ENCODE measurements around the gene CT45A8.
A peak's percentile ranks its signal among the peaks of the same experiment; 100 is the strongest.
"Not testable (repeated sequence)": the region's sequence is repeated elsewhere in the genome, so short reads cannot be mapped to it uniquely, and the experiment has no call there.

The CT45A8 gene

DNA sequence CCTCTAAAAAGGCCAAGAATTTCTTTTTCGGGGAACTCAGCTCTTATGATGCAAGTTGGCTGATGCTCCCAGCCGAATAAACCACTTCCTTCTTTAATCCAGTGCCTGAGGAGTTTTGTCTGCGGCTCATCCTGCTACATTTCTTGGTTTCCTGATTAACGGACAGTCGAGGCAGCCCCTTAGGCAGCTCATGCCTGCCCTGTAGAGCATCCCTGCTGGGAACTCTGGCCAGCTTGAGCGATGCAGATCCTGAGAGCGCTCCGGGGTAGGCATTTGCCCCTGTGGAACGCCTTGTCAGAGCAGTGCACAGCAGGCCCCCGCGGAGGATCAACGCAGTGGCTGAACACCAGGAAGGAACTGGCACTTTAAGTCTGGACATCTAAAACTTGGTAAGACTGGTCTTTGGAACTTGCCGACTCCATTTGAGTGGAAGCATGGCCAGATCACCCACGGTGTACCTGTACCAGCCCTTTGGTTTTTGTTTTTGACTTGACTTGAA, 35.8 kb upstream of the CT45A8 start:
- DNase-seq (ENCODE audit: low read depth in 1 of 2, low spot score in 1 of 2): no peak
- no peaks in the 10 kb centered on the region for H3K27me3 ChIP-seq (ENCODE audit: insufficient read depth, poor library complexity, severe bottlenecking)
- no peak overlapping the region for H3K4me3 ChIP-seq (replicated peaks; ENCODE audit: insufficient read depth, low read length)
- TF ChIP-seq, protein P1, sequence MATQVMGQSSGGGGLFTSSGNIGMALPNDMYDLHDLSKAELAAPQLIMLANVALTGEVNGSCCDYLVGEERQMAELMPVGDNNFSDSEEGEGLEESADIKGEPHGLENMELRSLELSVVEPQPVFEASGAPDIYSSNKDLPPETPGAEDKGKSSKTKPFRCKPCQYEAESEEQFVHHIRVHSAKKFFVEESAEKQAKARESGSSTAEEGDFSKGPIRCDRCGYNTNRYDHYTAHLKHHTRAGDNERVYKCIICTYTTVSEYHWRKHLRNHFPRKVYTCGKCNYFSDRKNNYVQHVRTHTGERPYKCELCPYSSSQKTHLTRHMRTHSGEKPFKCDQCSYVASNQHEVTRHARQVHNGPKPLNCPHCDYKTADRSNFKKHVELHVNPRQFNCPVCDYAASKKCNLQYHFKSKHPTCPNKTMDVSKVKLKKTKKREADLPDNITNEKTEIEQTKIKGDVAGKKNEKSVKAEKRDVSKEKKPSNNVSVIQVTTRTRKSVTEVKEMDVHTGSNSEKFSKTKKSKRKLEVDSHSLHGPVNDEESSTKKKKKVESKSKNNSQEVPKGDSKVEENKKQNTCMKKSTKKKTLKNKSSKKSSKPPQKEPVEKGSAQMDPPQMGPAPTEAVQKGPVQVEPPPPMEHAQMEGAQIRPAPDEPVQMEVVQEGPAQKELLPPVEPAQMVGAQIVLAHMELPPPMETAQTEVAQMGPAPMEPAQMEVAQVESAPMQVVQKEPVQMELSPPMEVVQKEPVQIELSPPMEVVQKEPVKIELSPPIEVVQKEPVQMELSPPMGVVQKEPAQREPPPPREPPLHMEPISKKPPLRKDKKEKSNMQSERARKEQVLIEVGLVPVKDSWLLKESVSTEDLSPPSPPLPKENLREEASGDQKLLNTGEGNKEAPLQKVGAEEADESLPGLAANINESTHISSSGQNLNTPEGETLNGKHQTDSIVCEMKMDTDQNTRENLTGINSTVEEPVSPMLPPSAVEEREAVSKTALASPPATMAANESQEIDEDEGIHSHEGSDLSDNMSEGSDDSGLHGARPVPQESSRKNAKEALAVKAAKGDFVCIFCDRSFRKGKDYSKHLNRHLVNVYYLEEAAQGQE (IDR thresholded peaks at IDR 0.05; ENCODE audit: insufficient replicate concordance, low read depth): no peak
- TF ChIP-seq POLR2AphosphoS5 (IDR thresholded peaks at IDR 0.05; ENCODE audit: low read depth) (no peak), SPI1 (IDR thresholded peaks at IDR 0.05; ENCODE audit: borderline replicate concordance, low read depth) (no peak), GABPA (IDR thresholded peaks at IDR 0.05; ENCODE audit: low read depth) (no peak)
- TF ChIP-seq, protein P2, sequence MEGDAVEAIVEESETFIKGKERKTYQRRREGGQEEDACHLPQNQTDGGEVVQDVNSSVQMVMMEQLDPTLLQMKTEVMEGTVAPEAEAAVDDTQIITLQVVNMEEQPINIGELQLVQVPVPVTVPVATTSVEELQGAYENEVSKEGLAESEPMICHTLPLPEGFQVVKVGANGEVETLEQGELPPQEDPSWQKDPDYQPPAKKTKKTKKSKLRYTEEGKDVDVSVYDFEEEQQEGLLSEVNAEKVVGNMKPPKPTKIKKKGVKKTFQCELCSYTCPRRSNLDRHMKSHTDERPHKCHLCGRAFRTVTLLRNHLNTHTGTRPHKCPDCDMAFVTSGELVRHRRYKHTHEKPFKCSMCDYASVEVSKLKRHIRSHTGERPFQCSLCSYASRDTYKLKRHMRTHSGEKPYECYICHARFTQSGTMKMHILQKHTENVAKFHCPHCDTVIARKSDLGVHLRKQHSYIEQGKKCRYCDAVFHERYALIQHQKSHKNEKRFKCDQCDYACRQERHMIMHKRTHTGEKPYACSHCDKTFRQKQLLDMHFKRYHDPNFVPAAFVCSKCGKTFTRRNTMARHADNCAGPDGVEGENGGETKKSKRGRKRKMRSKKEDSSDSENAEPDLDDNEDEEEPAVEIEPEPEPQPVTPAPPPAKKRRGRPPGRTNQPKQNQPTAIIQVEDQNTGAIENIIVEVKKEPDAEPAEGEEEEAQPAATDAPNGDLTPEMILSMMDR (IDR thresholded peaks at IDR 0.05; ENCODE audit: insufficient read depth, low read length): no peak
- H3K27ac ChIP-seq (replicated peaks): no peak overlapping the region

DNA sequence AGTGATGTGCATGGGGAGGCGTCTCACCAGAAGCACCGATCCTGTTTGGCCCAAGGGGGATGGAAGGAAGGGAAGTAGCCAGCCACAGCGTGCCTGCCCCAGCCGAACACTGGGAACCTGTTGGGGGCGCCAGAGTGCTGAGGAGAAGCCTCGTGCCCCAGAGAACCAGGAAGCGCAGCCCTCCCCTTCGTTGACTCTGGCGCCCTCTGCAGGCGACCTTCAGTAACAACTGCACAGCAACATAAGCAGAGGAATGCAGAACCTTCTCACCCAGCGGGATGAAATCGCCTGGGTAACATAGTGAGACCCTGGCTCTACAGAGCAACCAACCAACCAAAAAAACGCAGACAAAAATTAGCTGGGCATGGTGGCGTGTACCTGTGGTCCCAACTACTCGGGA, 34.6 kb upstream of the CT45A8 start:
- H3K27me3 ChIP-seq (ENCODE audit: insufficient read depth, poor library complexity, severe bottlenecking); H3K4me3 ChIP-seq (replicated peaks; ENCODE audit: insufficient read depth, low read length); H3K27ac ChIP-seq (replicated peaks): not testable (repeated sequence)
- peak in 1 of 2 experiments; percentile 15 for DNase-seq (ENCODE audit: low read depth in 1 of 2, low spot score in 1 of 2)

DNA sequence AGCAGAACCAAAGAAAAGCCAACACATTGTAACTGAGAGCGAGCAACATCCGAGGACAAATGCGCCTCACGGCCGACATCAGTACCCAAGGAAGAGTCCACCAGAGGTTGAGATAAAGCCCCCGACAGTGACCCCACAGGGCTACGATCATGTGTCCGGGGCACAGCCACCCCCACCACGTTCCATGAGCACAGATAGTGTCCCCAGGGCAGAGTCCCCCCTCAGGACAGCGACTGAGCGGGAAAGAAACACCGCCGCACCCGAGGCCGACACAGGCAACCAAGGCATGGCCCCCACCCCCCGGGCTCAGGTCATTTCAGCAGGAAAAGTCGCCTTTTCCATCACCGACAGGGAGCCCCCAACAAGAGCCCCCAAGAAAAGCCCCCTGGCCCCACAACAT, 33.9 kb upstream of the CT45A8 start:
- not testable (repeated sequence) for H3K4me3 ChIP-seq (replicated peaks; ENCODE audit: insufficient read depth, low read length); DNase-seq (ENCODE audit: low read depth in 1 of 2, low spot score in 1 of 2); H3K27me3 ChIP-seq (ENCODE audit: insufficient read depth, poor library complexity, severe bottlenecking); H3K27ac ChIP-seq (replicated peaks)

DNA sequence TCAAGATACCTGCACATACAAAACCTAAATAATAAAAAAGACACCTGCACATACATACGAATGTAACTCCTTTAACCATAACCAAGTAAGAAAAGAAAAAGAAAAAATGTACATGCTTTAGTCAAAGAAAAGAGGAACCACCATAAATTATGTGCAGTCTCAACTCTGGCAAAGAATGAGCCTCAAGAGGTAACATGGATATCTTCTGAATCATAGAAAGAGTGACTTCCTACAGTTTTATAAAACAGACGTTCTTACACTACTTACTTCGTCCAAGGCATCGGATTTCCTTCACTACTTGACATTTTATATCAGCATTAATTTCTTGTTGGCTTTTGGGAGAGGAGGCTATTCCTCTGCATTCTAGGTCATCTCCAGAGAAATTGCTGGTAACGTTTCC, 28.4 kb upstream of the CT45A8 start:
- H3K27me3 ChIP-seq (ENCODE audit: insufficient read depth, poor library complexity, severe bottlenecking); H3K4me3 ChIP-seq (replicated peaks; ENCODE audit: insufficient read depth, low read length); H3K27ac ChIP-seq (replicated peaks); DNase-seq (ENCODE audit: low read depth in 1 of 2, low spot score in 1 of 2): not testable (repeated sequence)

DNA sequence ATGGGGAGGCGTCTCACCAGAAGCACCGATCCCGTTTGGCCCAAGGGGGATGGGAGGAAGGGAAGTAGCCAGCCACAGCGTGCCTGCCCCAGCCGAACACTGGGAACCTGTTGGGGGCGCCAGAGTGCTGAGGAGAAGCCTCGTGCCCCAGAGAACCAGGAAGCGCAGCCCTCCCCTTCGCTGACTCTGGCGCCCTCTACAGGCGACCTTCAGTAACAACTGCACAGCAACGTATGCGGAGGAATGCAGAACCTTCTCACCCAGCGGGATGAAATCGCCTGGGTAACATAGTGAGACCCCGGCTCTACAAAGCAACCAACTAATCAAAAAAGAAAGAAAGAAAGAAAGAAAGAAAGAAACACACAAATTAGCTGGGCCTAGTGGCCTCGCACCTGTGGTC, 17.4 kb upstream of the CT45A8 start, which contains the start of gene CT45A9:
Gene CT45A9 (minus strand): TSS at position 101 of the 400 bp plus-strand sequence. CDS start 3,751 bp downstream, outside the sequence.
- H3K27me3 ChIP-seq (ENCODE audit: insufficient read depth, poor library complexity, severe bottlenecking); DNase-seq (ENCODE audit: low read depth in 1 of 2, low spot score in 1 of 2); H3K4me3 ChIP-seq (replicated peaks; ENCODE audit: insufficient read depth, low read length); H3K27ac ChIP-seq (replicated peaks): not testable (repeated sequence)

DNA sequence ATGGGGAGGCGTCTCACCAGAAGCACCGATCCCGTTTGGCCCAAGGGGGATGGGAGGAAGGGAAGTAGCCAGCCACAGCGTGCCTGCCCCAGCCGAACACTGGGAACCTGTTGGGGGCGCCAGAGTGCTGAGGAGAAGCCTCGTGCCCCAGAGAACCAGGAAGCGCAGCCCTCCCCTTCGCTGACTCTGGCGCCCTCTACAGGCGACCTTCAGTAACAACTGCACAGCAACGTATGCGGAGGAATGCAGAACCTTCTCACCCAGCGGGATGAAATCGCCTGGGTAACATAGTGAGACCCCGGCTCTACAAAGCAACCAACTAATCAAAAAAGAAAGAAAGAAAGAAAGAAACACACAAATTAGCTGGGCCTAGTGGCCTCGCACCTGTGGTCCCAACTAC, 17.2 kb downstream of the CT45A8 start, which contains the start of gene CT45A7:
Gene CT45A7 (minus strand): TSS at position 101 of the 400 bp plus-strand sequence. CDS start 3,747 bp downstream, outside the sequence.
- H3K27ac ChIP-seq (replicated peaks); DNase-seq (ENCODE audit: low read depth in 1 of 2, low spot score in 1 of 2); H3K4me3 ChIP-seq (replicated peaks; ENCODE audit: insufficient read depth, low read length): not testable (repeated sequence)

DNA sequence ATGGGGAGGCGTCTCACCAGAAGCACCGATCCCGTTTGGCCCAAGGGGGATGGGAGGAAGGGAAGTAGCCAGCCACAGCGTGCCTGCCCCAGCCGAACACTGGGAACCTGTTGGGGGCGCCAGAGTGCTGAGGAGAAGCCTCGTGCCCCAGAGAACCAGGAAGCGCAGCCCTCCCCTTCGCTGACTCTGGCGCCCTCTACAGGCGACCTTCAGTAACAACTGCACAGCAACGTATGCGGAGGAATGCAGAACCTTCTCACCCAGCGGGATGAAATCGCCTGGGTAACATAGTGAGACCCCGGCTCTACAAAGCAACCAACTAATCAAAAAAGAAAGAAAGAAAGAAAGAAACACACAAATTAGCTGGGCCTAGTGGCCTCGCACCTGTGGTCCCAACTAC, 34.4 kb downstream of the CT45A8 start, which contains the start of gene CT45A2:
Gene CT45A2 (minus strand): TSS at position 101 of the 400 bp plus-strand sequence. CDS start 3,747 bp downstream, outside the sequence.
- not testable (repeated sequence) for H3K27me3 ChIP-seq (ENCODE audit: insufficient read depth, poor library complexity, severe bottlenecking); H3K4me3 ChIP-seq (replicated peaks; ENCODE audit: insufficient read depth, low read length); DNase-seq (ENCODE audit: low read depth in 1 of 2, low spot score in 1 of 2); H3K27ac ChIP-seq (replicated peaks)

More for the DNA sequence above, 17.2 kb downstream of the CT45A8 start, which contains the start of gene CT45A7:
- not testable (repeated sequence) for H3K27me3 ChIP-seq (ENCODE audit: insufficient read depth, poor library complexity, severe bottlenecking)

DNA sequence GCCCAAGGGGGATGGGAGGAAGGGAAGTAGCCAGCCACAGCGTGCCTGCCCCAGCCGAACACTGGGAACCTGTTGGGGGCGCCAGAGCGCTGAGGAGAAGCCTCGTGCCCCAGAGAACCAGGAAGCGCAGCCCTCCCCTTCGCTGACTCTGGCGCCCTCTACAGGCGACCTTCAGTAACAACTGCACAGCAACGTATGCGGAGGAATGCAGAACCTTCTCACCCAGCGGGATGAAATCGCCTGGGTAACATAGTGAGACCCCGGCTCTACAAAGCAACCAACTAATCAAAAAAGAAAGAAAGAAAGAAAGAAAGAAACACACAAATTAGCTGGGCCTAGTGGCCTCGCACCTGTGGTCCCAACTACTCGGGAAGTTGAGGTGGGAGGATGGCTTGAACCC, 51.7 kb downstream of the CT45A8 start, which contains the start of gene CT45A6:
Gene CT45A6 (minus strand): TSS at position 101 of the 400 bp plus-strand sequence. CDS start 3,794 bp downstream, outside the sequence.
- DNase-seq (ENCODE audit: low read depth in 1 of 2, low spot score in 1 of 2); H3K4me3 ChIP-seq (replicated peaks; ENCODE audit: insufficient read depth, low read length); H3K27ac ChIP-seq (replicated peaks); H3K27me3 ChIP-seq (ENCODE audit: insufficient read depth, poor library complexity, severe bottlenecking): not testable (repeated sequence)
